Loucy (cell line): Measurements from ENCODE around the gene ART1.

ENCODE experiments used
- H2AFZ ChIP-seq: fragments of 200-600 bp; sonication (generic); 2 replicates; pipeline ENCODE4 v1.6.0; 2016; ENCODE audit warnings: antibody characterized with exemption, mild to moderate bottlenecking, low read length, moderate library complexity
- H3F3A ChIP-seq: fragments of 200-600 bp; 2 replicates; pipeline ENCODE4 v1.6.0; 2016; ENCODE audit warnings: antibody characterized with exemption, low read depth, mild to moderate bottlenecking
- H3K27me3 ChIP-seq: fragments of 200-600 bp; sonication (generic); 2 replicates; pipeline ENCODE4 v1.6.1; 2014; ENCODE audit warnings: low read length, mild to moderate bottlenecking; ENCODE audit not compliant: insufficient read depth, poor library complexity, severe bottlenecking
- H3K36me3 ChIP-seq: fragments of 200-600 bp; sonication (generic); 2 replicates; pipeline ENCODE4 v1.6.1; 2016; ENCODE audit warnings: low read length; ENCODE audit not compliant: insufficient read depth
- H3K4me1 ChIP-seq: fragments of 200-600 bp; sonication (generic); 2 replicates; pipeline ENCODE4 v1.5.1; 2014; ENCODE audit warnings: low read length, mild to moderate bottlenecking; ENCODE audit not compliant: insufficient read depth, poor library complexity, severe bottlenecking
- H3K4me2 ChIP-seq: fragments of 200-600 bp; sonication (generic); 2 replicates; pipeline ENCODE4 v1.6.0; 2014; ENCODE audit warnings: antibody characterized with exemption, low read length, low read depth, mild to moderate bottlenecking; ENCODE audit not compliant: poor library complexity, severe bottlenecking
- H3K4me3 ChIP-seq: fragments of 200-600 bp; sonication (generic); 2 replicates; pipeline ENCODE4 v1.5.1; 2014; ENCODE audit warnings: low read length, mild to moderate bottlenecking, mixed read lengths; ENCODE audit not compliant: poor library complexity, severe bottlenecking
- H3K79me2 ChIP-seq: fragments of 200-600 bp; sonication (generic); 2 replicates; pipeline ENCODE4 v1.6.1; 2014; ENCODE audit warnings: low read length; ENCODE audit not compliant: insufficient read depth
- H3K9ac ChIP-seq: fragments of 200-600 bp; sonication (generic); 2 replicates; pipeline ENCODE4 v1.6.0; 2014; ENCODE audit warnings: mild to moderate bottlenecking, low read depth, low read length, moderate library complexity; ENCODE audit not compliant: poor library complexity, severe bottlenecking
- H3K9me2 ChIP-seq: fragments of 200-600 bp; sonication (generic); replicated peaks from 2 replicates; pipeline ENCODE4 v1.6.1; 2016; ENCODE audit warnings: low read depth, low read length, mixed read lengths
- H3K9me3 ChIP-seq: fragments of 200-600 bp; sonication (generic); 2 replicates; pipeline ENCODE4 v1.6.1; 2014; ENCODE audit warnings: mild to moderate bottlenecking, antibody characterized with exemption, low read length, low read depth; ENCODE audit not compliant: insufficient read depth
- H4K20me1 ChIP-seq: fragments of 200-600 bp; sonication (generic); 2 replicates; pipeline ENCODE4 v1.6.0; 2014; ENCODE audit warnings: antibody characterized with exemption, low read length, mild to moderate bottlenecking; ENCODE audit not compliant: insufficient read depth, poor library complexity, severe bottlenecking
- CTCF ChIP-seq: fragments of 200-600 bp; sonication (generic); conservative IDR thresholded peaks from 2 replicates; pipeline ENCODE4 v1.5.1; 2014; ENCODE audit warnings: mild to moderate bottlenecking, antibody characterized with exemption, low read length
- EZH2phosphoT487 ChIP-seq: fragments of 200-600 bp; IDR thresholded peaks from 2 replicates; pipeline ENCODE4 v1.6.1; 2018; ENCODE audit warnings: antibody characterized with exemption, mild to moderate bottlenecking, moderate library complexity, borderline replicate concordance

Gene ART1

GRCh38 chr11:3666023-3666530 lies 21.1 kb downstream of the ART1 start:
- no peak overlapping the region for H3K4me3 ChIP-seq
- peaks cover 2% of the 10 kb centered on the region; the same call in 1 of the 2 replicates for H3K36me3 ChIP-seq
- H3K4me1 ChIP-seq, result no peaks in the 10 kb centered on the region
- no peak overlapping the region for H3K4me2 ChIP-seq
- TF ChIP-seq EZH2phosphoT487 (no peak), CTCF (no peak)
- H3K9ac ChIP-seq, result no peak overlapping the region
- H2AFZ ChIP-seq, result no peak overlapping the region
- no peaks in the 10 kb centered on the region for H3K27me3 ChIP-seq
- no peaks in the 10 kb centered on the region for H3K79me2 ChIP-seq
- no peaks in the 10 kb centered on the region for H3K9me3 ChIP-seq
- H3F3A ChIP-seq, result no peaks in the 10 kb centered on the region
- no peaks in the 10 kb centered on the region for H3K9me2 ChIP-seq
- no peaks in the 10 kb centered on the region for H4K20me1 ChIP-seq

GRCh38 chr11:3667149-3668035 lies 22.5 kb downstream of the ART1 start:
- no peaks in the 10 kb centered on the region for H3K27me3 ChIP-seq
- no peaks in the 10 kb centered on the region for H3K9me2 ChIP-seq
- no peaks in the 10 kb centered on the region for H3F3A ChIP-seq
- TF ChIP-seq CTCF, result no peak
- no peak for TF ChIP-seq EZH2phosphoT487
- H3K9me3 ChIP-seq, result no peaks in the 10 kb centered on the region
- no peak overlapping the region for H3K4me3 ChIP-seq
- no peaks in the 10 kb centered on the region for H4K20me1 ChIP-seq
- H3K36me3 ChIP-seq, result peaks cover 13% of the 10 kb centered on the region; the same call in 1 of the 2 replicates
- H3K9ac ChIP-seq, result no peak overlapping the region
- H3K79me2 ChIP-seq, result no peaks in the 10 kb centered on the region
- H3K4me2 ChIP-seq, result no peak overlapping the region
- H3K4me1 ChIP-seq, result no peaks in the 10 kb centered on the region
- no peak overlapping the region for H2AFZ ChIP-seq

- Histone ChIP-seq H3K9me2 (no peaks in the 10 kb centered on the region), H3K9ac (no peak overlapping the region), H3F3A (no peaks in the 10 kb centered on the region), H3K27me3 (no peaks in the 10 kb centered on the region), H3K4me2 (no peak overlapping the region), H3K36me3 (peaks cover 29% of the 10 kb centered on the region; the same call in 1 of the 2 replicates), H3K4me3 (no peak overlapping the region), H3K4me1 (no peaks in the 10 kb centered on the region), H3K9me3 (no peaks in the 10 kb centered on the region), H2AFZ (no peak overlapping the region), H4K20me1 (no peaks in the 10 kb centered on the region), H3K79me2 (no peaks in the 10 kb centered on the region)
- no peak for TF ChIP-seq EZH2phosphoT487
- no peak for TF ChIP-seq CTCF
These were observed 24.2 kb downstream of the ART1 start for GRCh38 chr11:3669128-3669527.
